GM03348 (cell line): Measurements from ENCODE around the gene FER.
"Not testable (repeated sequence)": the region's sequence is repeated elsewhere in the genome, so short reads cannot be mapped to it uniquely, and the experiment has no call there.

Experiments
- DNase-seq: peaks from one replicate; pipeline ENCODE4 v3.0.0; 2012; ENCODE audit warnings: low spot score

FER gene

GRCh38 chr5:108798513-108799265, 51.0 kb downstream of the FER start:
- DNase-seq, result no peak

- no peak for DNase-seq
These were observed 53.6 kb downstream of the FER start for GRCh38 chr5:108801301-108801700.

GRCh38 chr5:108801776-108802175, 54.1 kb downstream of the FER start:
- peak; percentile 66 for DNase-seq

GRCh38 chr5:108810717-108811116, 63.0 kb downstream of the FER start:
- DNase-seq, result no peak

- no peak for DNase-seq
These were observed 66.0 kb downstream of the FER start for GRCh38 chr5:108813673-108814072.

- DNase-seq, result no peak
These were observed 66.9 kb downstream of the FER start for GRCh38 chr5:108814551-108814950.

DNA sequence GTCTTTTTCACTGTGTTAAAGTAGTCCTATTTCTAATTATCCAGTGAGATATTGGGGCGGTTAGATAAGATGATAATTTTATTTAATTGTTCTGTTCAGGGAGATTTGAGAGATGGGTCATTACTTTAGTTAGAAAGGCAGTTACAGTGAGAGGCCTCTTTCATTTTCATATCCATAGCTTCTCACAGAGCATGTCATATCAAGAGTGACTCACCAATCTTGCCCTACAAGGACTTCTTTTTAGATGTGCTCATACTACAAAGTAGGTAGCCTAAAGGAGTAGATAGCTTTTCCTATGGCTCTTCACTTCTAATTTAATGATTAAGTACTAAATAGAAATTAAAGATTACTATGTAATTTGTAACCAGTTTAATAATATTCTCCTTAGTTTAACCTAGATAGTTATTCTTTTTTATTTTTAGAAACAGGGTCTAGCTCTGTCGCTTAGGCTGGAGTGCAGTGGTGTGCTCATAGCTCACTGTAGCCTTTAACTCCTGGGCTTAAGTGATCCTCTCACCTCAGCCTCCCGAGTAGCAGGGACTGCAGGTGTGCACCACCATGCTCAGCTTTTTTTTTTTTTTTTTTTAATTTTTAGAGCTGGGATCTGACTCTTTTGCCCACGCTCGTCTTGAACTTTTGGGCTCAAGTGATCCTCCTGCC, 71.0 kb downstream of the FER start:
- peak; percentile 34 for DNase-seq

DNA sequence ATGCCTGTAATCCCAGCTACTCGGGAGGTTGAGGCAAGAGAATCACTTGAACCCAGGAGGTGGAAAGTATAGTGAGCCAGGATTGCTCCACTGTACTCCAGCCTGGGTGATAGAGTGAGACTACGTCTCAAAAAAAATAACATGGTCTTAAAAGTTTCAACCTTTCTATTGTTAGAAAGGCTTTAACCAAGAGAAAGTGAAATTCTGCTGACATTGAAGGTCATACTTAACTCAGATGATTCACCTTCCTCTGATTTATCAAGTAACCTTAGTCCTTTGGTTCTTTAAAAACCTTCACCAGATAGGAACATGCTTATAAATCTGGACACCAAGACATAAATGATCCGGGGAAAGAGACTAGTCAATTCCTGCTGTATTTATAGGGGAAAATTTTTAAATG, 73.3 kb downstream of the FER start:
- DNase-seq, result no peak

GRCh38 chr5:108822211-108822947, 74.7 kb downstream of the FER start:
- DNase-seq, result no peak

GRCh38 chr5:108827131-108827530, 79.4 kb downstream of the FER start:
- DNase-seq, result no peak

DNA sequence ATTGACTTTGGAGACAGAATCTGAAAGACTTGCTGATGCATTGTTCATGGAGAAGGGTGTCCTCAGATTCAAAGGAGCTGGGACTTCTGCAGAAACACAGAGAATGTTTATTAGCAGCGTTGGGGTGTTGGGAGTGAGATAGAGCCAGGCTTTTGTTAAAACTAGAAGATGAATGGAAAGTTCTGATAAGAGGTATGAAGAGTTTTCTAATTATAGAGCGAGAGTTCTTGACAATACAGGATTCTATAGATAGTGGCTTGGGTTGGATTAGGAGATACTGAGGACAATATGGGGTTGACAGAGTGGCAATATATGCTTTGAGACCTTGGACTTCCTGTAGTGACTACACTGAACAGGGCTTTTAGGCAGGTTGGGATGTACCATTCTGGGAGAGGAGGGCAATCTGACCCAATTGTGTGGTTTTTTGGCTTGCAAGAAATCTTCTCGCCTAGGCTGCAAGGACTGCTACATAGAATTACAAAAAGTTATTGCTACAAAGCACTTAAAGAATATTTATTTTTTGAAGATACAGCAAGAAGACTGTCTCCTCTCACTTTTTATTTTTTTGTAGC, 83.1 kb downstream of the FER start:
- no peak for DNase-seq

DNA sequence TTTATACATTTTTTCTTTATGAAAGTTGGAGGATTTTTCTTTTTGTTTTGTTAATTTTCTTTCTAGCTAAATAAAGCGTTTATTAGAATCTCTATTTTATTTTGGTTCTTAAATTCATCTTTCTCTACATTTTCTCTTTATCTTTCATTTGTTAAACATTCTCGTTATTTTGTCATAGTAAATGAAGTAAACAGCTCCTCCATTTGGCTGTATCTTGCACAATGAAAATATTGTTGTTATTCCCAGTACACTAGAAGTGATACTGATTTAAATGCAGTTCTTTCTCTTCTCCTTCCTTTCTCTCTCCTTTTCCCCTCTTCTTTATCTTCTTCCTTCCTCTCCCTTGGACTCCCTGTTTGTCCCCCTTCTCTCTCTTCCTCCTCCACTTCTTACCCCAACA, 88.8 kb downstream of the FER start:
- DNase-seq, result no peak

DNA sequence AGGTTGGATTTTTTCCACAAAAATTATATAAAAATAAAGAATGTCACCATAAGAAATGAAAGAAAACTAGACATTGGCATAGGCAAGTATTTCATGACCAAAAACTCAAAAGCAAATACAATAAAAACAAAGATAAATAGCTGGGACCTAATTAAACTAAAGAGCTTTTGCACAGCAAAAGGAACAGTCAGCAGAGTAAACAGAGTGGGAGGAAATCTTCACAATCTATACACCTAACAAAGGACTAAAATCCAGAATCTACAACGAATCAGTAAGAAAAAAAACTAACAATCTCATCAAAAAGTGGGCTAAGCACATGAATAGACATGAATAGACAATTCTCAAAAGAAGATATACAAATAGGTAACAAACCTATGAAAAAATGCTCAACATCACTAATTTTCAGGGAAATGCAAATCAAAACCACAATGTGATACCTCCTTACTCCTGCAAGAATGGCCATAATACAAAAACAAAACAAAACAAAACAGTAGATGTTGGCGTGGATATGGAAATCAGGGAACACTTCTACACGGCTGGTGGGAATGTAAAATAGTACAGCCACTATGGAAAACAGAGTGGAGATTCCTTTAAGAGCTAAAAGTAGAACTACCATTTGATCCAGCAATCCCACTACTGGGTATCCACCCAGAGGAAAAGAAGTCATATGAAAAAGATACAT, 94.7 kb downstream of the FER start:
- not testable (repeated sequence) for DNase-seq

GRCh38 chr5:108851129-108851528, 103.4 kb downstream of the FER start:
- not testable (repeated sequence) for DNase-seq

GRCh38 chr5:108857905-108858304, 110.2 kb downstream of the FER start:
- DNase-seq, result no peak

- DNase-seq, result peak; percentile 20
These were observed 111.3 kb downstream of the FER start for GRCh38 chr5:108858959-108859358.

GRCh38 chr5:108862211-108862610, 114.5 kb downstream of the FER start:
- DNase-seq, result no peak

DNA sequence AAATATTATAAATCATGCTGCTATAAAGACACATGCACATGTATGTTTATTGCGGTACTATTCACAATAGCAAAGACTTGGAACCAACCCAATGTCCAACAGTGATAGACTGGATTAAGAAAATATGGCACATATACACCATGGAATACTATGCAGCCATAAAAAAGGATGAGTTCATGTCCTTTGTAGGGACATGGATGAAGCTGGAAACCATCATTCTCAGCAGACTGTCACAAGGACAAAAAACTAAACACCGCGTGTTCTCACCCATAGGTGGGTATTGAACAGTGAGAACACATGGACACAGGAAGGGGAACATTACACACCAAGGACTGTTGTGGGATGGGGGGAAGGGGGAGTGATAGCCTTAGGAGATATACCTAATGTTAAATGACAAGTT, 118.4 kb downstream of the FER start:
- not testable (repeated sequence) for DNase-seq

DNA sequence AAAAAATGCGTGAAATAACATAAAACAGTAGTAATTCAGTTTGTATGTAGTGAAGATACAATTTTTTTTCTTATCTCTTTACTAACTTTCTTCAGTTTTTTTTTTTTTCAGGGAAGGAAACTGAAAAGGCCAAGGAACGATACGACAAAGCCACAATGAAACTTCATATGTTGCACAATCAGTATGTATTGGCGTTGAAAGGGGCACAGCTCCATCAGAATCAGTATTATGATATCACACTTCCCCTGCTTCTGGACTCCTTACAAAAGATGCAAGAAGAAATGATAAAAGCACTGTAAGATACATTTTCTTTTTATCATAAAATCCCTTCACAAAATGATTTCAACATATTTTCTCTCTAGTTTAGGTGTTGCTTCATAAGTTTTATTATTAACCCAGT, 120.0 kb downstream of the FER start:
- DNase-seq, result no peak

DNA sequence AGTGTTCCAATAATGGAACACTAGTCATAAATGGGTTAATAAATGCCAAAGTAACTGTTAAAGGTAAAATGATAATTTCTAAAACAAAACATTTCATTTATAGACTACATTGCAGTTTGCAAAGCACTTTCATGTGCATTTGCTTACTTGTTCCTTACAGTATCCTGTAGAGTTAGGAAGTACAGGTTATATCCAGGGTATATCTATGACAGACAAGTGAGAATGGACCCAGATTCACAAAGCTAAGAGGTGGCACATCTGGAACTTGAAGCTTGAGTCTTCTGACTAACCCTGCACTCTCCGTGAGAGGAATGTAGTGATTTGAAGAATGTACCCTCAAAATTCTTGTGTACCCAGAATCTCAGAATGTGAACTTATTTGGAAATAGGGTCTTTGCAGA, 121.4 kb downstream of the FER start:
- no peak for DNase-seq

GRCh38 chr5:108876451-108876850, 128.8 kb downstream of the FER start:
- DNase-seq, result peak; percentile 8

DNA sequence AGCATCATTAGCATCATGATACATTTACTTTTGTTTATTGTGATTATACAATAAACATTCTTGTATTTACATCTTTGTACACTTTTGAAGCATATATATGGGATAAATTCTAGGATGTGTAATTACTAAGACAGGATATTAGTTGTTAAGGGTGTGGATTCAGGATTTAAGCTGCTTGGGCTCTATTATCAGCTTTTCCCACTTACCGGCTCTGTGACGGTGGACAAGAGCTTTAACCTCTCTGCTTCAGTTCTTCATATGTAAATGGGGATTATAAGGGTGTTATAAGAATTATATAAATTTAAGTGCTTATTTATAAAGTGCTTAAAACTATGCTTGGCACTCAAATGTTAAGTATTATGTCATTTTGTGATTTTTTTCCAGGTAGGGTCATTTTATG, 131.1 kb downstream of the FER start:
- DNase-seq, result no peak
